ENCODE data around the gene CYTH1. TPM values are rescaled to one million over a fixed set of nuclear protein-coding genes. Genes with fewer than 3 reads are reported as not detected.

The CYTH1 gene
- total RNA-seq, 4 donors from 2014 or later, result 50.0 to 139 (median 83.7) TPM

DNA sequence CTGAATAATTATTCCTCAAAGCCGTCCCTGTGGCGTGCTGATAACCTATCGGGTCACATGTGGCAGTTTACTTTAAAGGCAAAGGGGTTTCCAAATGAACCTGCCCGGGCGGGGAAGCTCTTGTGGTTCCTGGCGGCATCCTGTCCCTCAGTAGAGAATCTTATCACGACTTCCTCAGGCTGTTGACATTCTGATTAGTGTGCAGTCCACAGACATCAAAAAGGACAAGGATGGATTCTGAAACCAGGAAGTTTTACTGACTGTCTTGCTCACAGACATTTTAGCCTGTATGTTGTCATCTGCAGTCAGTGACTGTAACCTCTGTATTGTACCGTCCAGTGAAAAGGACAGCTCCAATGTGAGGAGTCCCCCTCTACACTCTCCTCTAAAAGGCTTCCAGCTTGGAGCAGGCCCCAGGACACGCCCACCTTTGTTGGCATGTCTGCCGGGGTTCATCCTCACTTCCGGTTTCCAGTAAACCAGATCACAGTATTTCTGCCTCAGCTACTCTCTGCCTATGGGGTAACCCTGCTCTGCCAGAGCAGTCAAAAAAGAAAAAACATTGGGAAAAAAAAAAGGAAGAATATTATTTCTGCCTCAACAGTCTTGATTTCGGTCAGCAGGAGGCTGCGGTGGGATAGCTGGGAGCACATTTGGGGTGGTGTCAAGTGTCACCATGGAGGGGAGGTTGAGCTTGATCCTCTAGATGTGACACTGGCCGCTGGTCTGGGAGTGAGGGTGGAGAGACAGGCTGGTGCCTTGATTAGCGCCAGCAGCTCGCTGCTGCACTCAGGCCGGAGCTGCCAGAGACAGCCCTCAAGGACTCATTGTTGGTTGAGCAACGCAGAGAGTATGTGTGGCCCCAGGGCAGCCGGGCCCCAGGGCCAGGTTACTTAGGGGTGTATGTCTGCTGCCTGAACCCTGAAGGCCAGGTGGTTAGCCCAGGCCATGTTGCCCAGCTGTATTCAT is 115.8 kb downstream of the CYTH1 start:
- ATAC-seq (ENCODE audit: low FRiP score) (peak; percentile 37), DNase-seq (ENCODE audit: low spot score) (no peak)
- TF ChIP-seq, protein P1, sequence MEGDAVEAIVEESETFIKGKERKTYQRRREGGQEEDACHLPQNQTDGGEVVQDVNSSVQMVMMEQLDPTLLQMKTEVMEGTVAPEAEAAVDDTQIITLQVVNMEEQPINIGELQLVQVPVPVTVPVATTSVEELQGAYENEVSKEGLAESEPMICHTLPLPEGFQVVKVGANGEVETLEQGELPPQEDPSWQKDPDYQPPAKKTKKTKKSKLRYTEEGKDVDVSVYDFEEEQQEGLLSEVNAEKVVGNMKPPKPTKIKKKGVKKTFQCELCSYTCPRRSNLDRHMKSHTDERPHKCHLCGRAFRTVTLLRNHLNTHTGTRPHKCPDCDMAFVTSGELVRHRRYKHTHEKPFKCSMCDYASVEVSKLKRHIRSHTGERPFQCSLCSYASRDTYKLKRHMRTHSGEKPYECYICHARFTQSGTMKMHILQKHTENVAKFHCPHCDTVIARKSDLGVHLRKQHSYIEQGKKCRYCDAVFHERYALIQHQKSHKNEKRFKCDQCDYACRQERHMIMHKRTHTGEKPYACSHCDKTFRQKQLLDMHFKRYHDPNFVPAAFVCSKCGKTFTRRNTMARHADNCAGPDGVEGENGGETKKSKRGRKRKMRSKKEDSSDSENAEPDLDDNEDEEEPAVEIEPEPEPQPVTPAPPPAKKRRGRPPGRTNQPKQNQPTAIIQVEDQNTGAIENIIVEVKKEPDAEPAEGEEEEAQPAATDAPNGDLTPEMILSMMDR (IDR thresholded peaks at IDR 0.05), result no peak

DNA sequence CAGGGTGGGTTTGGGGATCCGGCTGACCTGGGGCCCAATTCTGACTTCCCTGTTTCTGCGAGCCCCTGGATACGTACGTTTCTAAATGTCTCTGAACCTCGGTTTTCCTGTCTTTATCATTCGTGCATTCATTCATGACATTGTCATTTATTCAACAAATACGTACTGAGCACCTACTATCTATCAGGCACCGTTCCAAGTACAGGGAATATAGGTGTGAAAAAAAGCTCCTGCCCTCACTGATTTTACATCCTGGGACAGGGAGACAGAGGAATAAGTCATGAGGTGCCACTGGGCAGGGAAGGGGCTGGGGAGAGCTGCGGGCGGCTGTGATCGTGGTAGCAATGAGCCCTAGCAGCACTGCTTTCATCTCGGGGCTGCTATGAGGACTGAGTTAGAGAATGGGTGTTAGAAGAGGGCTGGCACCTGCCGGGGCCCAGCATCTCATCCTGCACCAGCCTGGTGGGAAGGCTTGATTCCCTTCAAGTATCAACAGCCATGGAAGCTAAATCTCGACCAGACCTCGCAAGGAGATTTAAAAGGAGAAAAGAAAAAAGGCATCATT is 116.6 kb downstream of the CYTH1 start:
- no peak for ATAC-seq (ENCODE audit: low FRiP score)
- TF ChIP-seq, protein P1 (IDR thresholded peaks at IDR 0.05), result no peak
- DNase-seq (ENCODE audit: low spot score), result no peak

DNA sequence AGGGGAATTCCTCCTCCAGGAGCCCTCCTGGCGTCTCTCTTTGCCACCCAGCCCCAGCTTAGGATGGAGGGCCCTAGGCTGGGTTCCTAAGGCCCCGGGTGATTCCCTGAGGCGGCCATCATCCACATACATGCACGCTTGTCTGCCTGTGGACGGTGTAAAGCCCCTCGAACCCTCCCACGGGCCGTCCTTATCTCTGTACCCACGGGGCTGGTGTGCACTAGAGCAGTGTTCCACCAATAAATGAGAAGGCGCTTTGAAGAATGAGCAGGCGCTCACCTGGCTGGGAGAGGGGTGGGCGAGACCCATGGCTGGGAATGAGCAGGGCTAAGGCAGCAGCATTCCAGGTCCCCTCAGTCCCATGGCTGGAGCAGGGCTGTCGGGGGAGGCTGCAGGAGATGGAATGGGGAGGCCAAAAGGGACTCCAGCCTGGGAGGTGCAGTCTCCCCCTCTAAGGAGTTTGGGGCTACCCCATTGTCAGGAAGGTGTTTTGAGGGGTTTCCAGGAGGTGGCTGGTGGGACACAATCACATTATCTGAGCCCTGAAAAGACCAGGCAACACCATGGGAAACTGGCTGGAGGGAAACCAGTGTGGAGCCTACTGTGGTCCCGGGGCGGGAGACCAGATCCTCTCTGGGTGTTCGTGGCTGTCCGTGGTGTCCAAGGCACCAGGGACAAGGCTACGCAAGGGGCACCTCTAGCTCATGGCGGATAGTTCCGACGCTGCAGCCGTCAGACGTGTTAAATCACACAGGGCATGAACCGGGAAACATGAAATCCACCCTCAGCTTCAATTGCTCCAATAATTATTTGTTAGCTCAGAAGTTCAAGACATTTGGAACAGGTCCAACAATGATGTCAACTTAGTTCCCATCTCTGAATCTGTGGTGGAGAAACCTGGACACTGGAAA is 117.3 kb downstream of the CYTH1 start:
- ATAC-seq (ENCODE audit: low FRiP score) (no peak), DNase-seq (ENCODE audit: low spot score) (no peak)
- TF ChIP-seq, protein P1 (IDR thresholded peaks at IDR 0.05), result no peak

DNA sequence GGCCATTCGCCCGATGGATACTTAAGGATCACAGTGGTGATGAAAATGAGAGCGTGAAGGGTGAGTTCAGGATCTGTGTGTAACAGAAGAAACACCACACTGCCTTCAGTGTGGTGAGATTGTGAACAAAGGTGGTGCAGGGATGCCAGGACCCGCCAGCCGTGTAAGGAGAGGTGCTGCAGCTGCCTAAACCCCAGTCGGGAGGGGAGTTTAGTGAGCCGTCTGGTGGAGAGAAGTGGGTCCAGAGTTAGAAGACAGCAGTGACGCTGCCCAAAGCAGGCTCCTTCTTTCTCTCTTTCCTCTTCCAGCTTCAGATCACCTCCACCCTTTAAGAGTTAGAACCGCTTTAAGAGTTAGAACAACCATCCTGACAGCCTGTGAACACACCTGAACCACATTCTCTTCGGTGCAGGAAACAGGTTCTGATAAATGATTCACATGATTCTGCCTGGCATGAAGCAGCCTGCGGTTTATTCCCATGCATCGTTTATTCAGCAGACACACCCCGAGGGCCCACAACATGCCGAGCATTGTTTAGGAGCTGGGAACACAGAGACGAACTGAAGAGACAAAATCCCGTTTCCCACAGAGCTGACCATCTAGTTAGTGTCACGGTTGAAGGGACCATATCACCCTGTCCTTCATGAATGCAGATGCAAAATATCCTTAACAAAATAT is 120.8 kb downstream of the CYTH1 start:
- TF ChIP-seq, protein P1 (IDR thresholded peaks at IDR 0.05), result no peak
- DNase-seq (ENCODE audit: low spot score) (no peak), ATAC-seq (ENCODE audit: low FRiP score) (no peak)

DNA sequence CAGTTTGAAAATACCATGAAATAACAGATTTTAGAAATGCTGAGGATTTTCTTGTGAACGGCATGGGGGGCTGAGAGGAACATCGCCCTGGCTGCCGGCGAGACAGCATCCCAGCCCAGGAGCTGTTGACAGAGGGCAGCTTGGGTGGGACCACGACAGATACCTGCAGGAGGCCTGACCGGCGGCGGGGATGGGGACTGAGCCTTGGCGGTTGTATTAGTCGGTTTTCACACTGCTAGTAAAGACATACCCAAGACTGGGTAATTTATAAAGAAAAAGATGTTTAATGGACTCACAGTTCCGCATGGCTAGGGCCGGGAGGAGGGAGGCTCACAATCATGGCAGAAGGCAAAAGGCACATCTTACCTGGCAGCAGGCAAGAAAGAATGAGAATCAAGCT is 122.5 kb downstream of the CYTH1 start:
- DNase-seq (ENCODE audit: low spot score) (no peak), ATAC-seq (ENCODE audit: low FRiP score) (no peak)
- TF ChIP-seq, protein P1 (IDR thresholded peaks at IDR 0.05), result no peak

DNA sequence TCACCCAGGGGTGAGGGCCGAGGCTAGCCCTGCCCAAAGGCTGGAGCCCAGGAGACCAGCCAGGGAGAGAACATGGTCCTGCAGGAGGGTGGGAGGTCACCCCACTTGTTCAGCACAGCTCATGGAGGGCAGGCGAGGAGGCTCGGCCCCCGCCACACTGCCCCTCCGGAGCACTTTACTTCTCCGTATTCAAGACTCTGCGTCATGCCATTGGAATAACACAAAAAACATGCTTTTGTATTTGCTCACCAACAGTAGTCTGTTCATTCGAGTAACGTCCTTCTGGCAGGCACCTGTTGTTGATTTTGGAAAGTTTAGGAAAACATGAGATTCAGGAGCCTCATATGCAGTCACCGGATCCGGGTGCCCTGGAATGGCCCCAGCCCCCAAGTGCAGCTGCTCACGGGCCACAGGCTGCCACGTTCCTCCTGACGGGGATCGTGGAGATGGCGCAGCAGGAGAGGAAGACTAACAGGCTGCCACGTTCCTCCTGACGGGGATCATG is 123.7 kb downstream of the CYTH1 start:
- TF ChIP-seq, protein P1 (IDR thresholded peaks at IDR 0.05), result no peak

More for the DNA sequence above, 123.7 kb downstream of the CYTH1 start:
- DNase-seq (ENCODE audit: low spot score) (no peak), ATAC-seq (ENCODE audit: low FRiP score) (no peak)

Data from omental fat pad (tissue), 4 donors.